Rectal smooth muscle tissue (tissue), 1 donor: ENCODE data around the gene KIZ.

Experiments used
- H3K27ac ChIP-seq: one replicate; pipeline ENCODE4 v1.7.0; 2013; ENCODE audit warnings: low read depth, low read length, inconsistent platforms
- H3K27me3 ChIP-seq: one replicate; pipeline ENCODE4 v1.7.0; 2013; ENCODE audit warnings: low read length; ENCODE audit not compliant: control insufficient read depth, insufficient read depth
- H3K36me3 ChIP-seq: one replicate; pipeline ENCODE4 v1.7.0; 2013; ENCODE audit warnings: low read length; ENCODE audit not compliant: control insufficient read depth, insufficient read depth
- H3K4me1 ChIP-seq: one replicate; pipeline ENCODE4 v1.7.0; 2013; ENCODE audit warnings: low read length; ENCODE audit not compliant: control insufficient read depth, insufficient read depth
- H3K4me3 ChIP-seq: one replicate; pipeline ENCODE4 v1.7.0; 2013; ENCODE audit warnings: low read length
- H3K9ac ChIP-seq: one replicate; pipeline ENCODE4 v1.7.0; 2013; ENCODE audit warnings: low read length

KIZ gene

GRCh38 chr20:21133917-21134622 lies 8.2 kb downstream of the KIZ start:
- Histone ChIP-seq H3K4me3 (no peak overlapping the region), H3K27me3 (no peaks in the 10 kb centered on the region), H3K36me3 (no peaks in the 10 kb centered on the region), H3K9ac (no peak overlapping the region), H3K4me1 (no peaks in the 10 kb centered on the region), H3K27ac (no peak overlapping the region)

GRCh38 chr20:21134883-21135493 lies 9.1 kb downstream of the KIZ start:
- no peaks in the 10 kb centered on the region for H3K27me3 ChIP-seq
- H3K27ac ChIP-seq, result no peak overlapping the region
- H3K4me1 ChIP-seq, result no peaks in the 10 kb centered on the region
- H3K9ac ChIP-seq, result no peak overlapping the region
- H3K36me3 ChIP-seq, result no peaks in the 10 kb centered on the region
- no peak overlapping the region for H3K4me3 ChIP-seq

- no peaks in the 10 kb centered on the region for H3K27me3 ChIP-seq
- no peaks in the 10 kb centered on the region for H3K36me3 ChIP-seq
- no peak overlapping the region for H3K9ac ChIP-seq
- no peak overlapping the region for H3K27ac ChIP-seq
- no peak overlapping the region for H3K4me3 ChIP-seq
- H3K4me1 ChIP-seq, result no peaks in the 10 kb centered on the region
Observed at GRCh38 chr20:21136015-21136732, 10.3 kb downstream of the KIZ start.

GRCh38 chr20:21137078-21137477 lies 11.2 kb downstream of the KIZ start:
- H3K9ac ChIP-seq, result no peak overlapping the region
- H3K27me3 ChIP-seq, result no peaks in the 10 kb centered on the region
- no peaks in the 10 kb centered on the region for H3K4me1 ChIP-seq
- no peaks in the 10 kb centered on the region for H3K36me3 ChIP-seq
- H3K27ac ChIP-seq, result no peak overlapping the region
- no peak overlapping the region for H3K4me3 ChIP-seq

- no peaks in the 10 kb centered on the region for H3K4me1 ChIP-seq
- H3K27ac ChIP-seq, result no peak overlapping the region
- H3K27me3 ChIP-seq, result no peaks in the 10 kb centered on the region
- no peak overlapping the region for H3K4me3 ChIP-seq
- no peak overlapping the region for H3K9ac ChIP-seq
- H3K36me3 ChIP-seq, result no peaks in the 10 kb centered on the region
Observed at GRCh38 chr20:21139881-21140566, 14.1 kb downstream of the KIZ start.

- no peak overlapping the region for H3K27ac ChIP-seq
- H3K4me1 ChIP-seq, result no peaks in the 10 kb centered on the region
- H3K36me3 ChIP-seq, result no peaks in the 10 kb centered on the region
- H3K4me3 ChIP-seq, result no peak overlapping the region
- no peaks in the 10 kb centered on the region for H3K27me3 ChIP-seq
- H3K9ac ChIP-seq, result no peak overlapping the region
Observed at GRCh38 chr20:21141825-21142224, 15.9 kb downstream of the KIZ start.

GRCh38 chr20:21143194-21143890 lies 17.5 kb downstream of the KIZ start:
- Histone ChIP-seq H3K4me1 (no peaks in the 10 kb centered on the region), H3K27me3 (no peaks in the 10 kb centered on the region), H3K27ac (no peak overlapping the region), H3K9ac (no peak overlapping the region), H3K36me3 (no peaks in the 10 kb centered on the region), H3K4me3 (no peak overlapping the region)

- Histone ChIP-seq H3K27me3 (no peaks in the 10 kb centered on the region), H3K9ac (no peak overlapping the region), H3K4me3 (no peak overlapping the region), H3K36me3 (no peaks in the 10 kb centered on the region), H3K27ac (no peak overlapping the region), H3K4me1 (no peaks in the 10 kb centered on the region)
Observed at GRCh38 chr20:21145424-21145823, 19.5 kb downstream of the KIZ start.

- Histone ChIP-seq H3K36me3 (no peaks in the 10 kb centered on the region), H3K27me3 (no peaks in the 10 kb centered on the region), H3K4me3 (no peak overlapping the region), H3K4me1 (no peaks in the 10 kb centered on the region), H3K27ac (no peak overlapping the region), H3K9ac (no peak overlapping the region)
Observed at GRCh38 chr20:21146215-21146614, 20.3 kb downstream of the KIZ start.

- Histone ChIP-seq H3K27me3 (no peaks in the 10 kb centered on the region), H3K4me3 (no peak overlapping the region), H3K36me3 (no peaks in the 10 kb centered on the region), H3K9ac (no peak overlapping the region), H3K4me1 (no peaks in the 10 kb centered on the region), H3K27ac (no peak overlapping the region)
Observed at GRCh38 chr20:21147593-21147992, 21.7 kb downstream of the KIZ start.

- H3K4me3 ChIP-seq, result no peak overlapping the region
- no peak overlapping the region for H3K27ac ChIP-seq
- no peaks in the 10 kb centered on the region for H3K27me3 ChIP-seq
- H3K4me1 ChIP-seq, result no peaks in the 10 kb centered on the region
- no peak overlapping the region for H3K9ac ChIP-seq
- no peaks in the 10 kb centered on the region for H3K36me3 ChIP-seq
Observed at GRCh38 chr20:21149344-21149743, 23.5 kb downstream of the KIZ start.

GRCh38 chr20:21151791-21152190 lies 25.9 kb downstream of the KIZ start:
- Histone ChIP-seq H3K27ac (no peak overlapping the region), H3K27me3 (no peaks in the 10 kb centered on the region), H3K4me3 (no peak overlapping the region), H3K36me3 (no peaks in the 10 kb centered on the region), H3K9ac (no peak overlapping the region), H3K4me1 (peaks cover 4% of the 10 kb centered on the region)
